ENCODE data around the gene FLNA. TPM values are rescaled to one million over a fixed set of nuclear protein-coding genes. Genes with fewer than 3 reads are reported as not detected.
"Not testable (repeated sequence)": the region's sequence is repeated elsewhere in the genome, so short reads cannot be mapped to it uniquely, and the experiment has no call there.

FLNA gene
- total and polyA plus RNA-seq, 4 experiments from 2014 or later = 87.4 to 871 (median 761) TPM

- peak overlapping the region; percentile 19 to 92 (median 75) for H3K27ac Mint-ChIP-seq
- H3K36me3 ChIP-seq (ENCODE audit: insufficient read depth, low read length) = peaks cover 55% of the 10 kb centered on the region
- H3K9me3 Mint-ChIP-seq = no peaks in the 10 kb centered on the region
- H3K9me3 ChIP-seq (ENCODE audit: control insufficient read depth in 1 of 2, low read length in 2 of 2) = no peaks in the 10 kb centered on the region
- no peaks in the 10 kb centered on the region for H3K27me3 Mint-ChIP-seq
- DNase-seq = peak in 1 of 5 donors; percentile 33
- CTCF ChIA-PET (ENCODE audit: partially characterized antibody) = interaction anchor here (0.9 kb wide), 1 partner anchor 23 kb away, joined by 3 read pairs; no protein-coding TSS in a partner anchor
- no peak overlapping the region for H3K27ac ChIP-seq (ENCODE audit: low read depth, low read length)
- peaks cover 78% of the 10 kb centered on the region for H3K4me1 ChIP-seq (ENCODE audit: insufficient read depth, low read length)
- peak overlapping the region in 5 of 8 donors; percentile 4 to 70 (median 33) for H3K4me3 Mint-ChIP-seq
- peaks cover 22 to 72% (median 41%) of the 10 kb centered on the region in 4 donors for H3K4me1 Mint-ChIP-seq
- H3K36me3 Mint-ChIP-seq = peaks cover 3 to 31% of the 10 kb centered on the region in 2 donors
- H3K4me3 ChIP-seq (ENCODE audit: low read length in 2 of 2) = no peak overlapping the region
- POLR2A ChIA-PET (ENCODE audit: partially characterized antibody) = interaction anchor here (1.0 to 12.9 kb wide), 5 partner anchors 16 to 140 kb away, joined by 3 to 245 read pairs (median 4); partner anchors contain the start of genes EMD and RPL10
- H3K27me3 ChIP-seq (ENCODE audit: insufficient read depth, low read length) = no peaks in the 10 kb centered on the region
- intact Hi-C loops (cut with micrococcal nuclease) = no loop called here
Measured at GRCh38 chrX:154349979-154350378, 24.5 kb downstream of the FLNA start.

GRCh38 chrX:154349359-154349935 is 25.0 kb downstream of the FLNA start:
- peaks cover 3 to 31% of the 10 kb centered on the region in 2 donors for H3K36me3 Mint-ChIP-seq
- H3K4me1 Mint-ChIP-seq = peaks cover 22 to 71% (median 41%) of the 10 kb centered on the region in 4 donors
- peak in 3 of 5 donors; percentile 20 to 42 (median 20) for DNase-seq

GRCh38 chrX:154348646-154349358 is 25.6 kb downstream of the FLNA start:
- peaks cover 43% of the 10 kb centered on the region for H3K36me3 ChIP-seq (ENCODE audit: insufficient read depth, low read length)
- H3K9me3 ChIP-seq (ENCODE audit: control insufficient read depth in 1 of 2, low read length in 2 of 2) = no peaks in the 10 kb centered on the region
- Mint-ChIP-seq H3K4me3 (peak overlapping the region in 4 of 8 donors; percentile 15 to 72 (median 48)), H3K4me1 (peaks cover 17 to 65% (median 41%) of the 10 kb centered on the region in 4 donors), H3K36me3 (peaks cover 3 to 31% of the 10 kb centered on the region in 2 donors), H3K27me3 (no peaks in the 10 kb centered on the region), H3K27ac (peak overlapping the region; percentile 55 to 99 (median 87)), H3K9me3 (no peaks in the 10 kb centered on the region)
- intact Hi-C loops (cut with micrococcal nuclease) = no loop called here
- peak in 3 of 5 donors; percentile 15 to 33 (median 18) for DNase-seq
- H3K27ac ChIP-seq (ENCODE audit: low read depth, low read length) = peak overlapping the region; percentile 21
- POLR2A ChIA-PET (ENCODE audit: partially characterized antibody) = interaction anchor here (0.8 to 12.9 kb wide), 4 partner anchors 17 to 141 kb away, joined by 3 to 245 read pairs (median 6); partner anchors contain the start of gene RPL10
- H3K4me3 ChIP-seq (ENCODE audit: low read length in 2 of 2) = no peak overlapping the region
- peaks cover 66% of the 10 kb centered on the region for H3K4me1 ChIP-seq (ENCODE audit: insufficient read depth, low read length)
- H3K27me3 ChIP-seq (ENCODE audit: insufficient read depth, low read length) = no peaks in the 10 kb centered on the region
- CTCF ChIA-PET (ENCODE audit: partially characterized antibody) = interaction anchor here (0.9 kb wide), 1 partner anchor 24 kb away, joined by 3 read pairs; no protein-coding TSS in a partner anchor

More at GRCh38 chrX:154349359-154349935, 25.0 kb downstream of the FLNA start:
- POLR2A ChIA-PET (ENCODE audit: partially characterized antibody) = interaction anchor here (0.8 to 12.9 kb wide), 4 partner anchors 17 to 140 kb away, joined by 3 to 245 read pairs (median 6); partner anchors contain the start of gene RPL10
- Histone ChIP-seq H3K9me3 (ENCODE audit: control insufficient read depth in 1 of 2, low read length in 2 of 2) (no peaks in the 10 kb centered on the region), H3K4me3 (ENCODE audit: low read length in 2 of 2) (no peak overlapping the region), H3K27ac (ENCODE audit: low read depth, low read length) (peak overlapping the region; percentile 21), H3K27me3 (ENCODE audit: insufficient read depth, low read length) (no peaks in the 10 kb centered on the region), H3K4me1 (ENCODE audit: insufficient read depth, low read length) (peaks cover 72% of the 10 kb centered on the region), H3K36me3 (ENCODE audit: insufficient read depth, low read length) (peaks cover 49% of the 10 kb centered on the region)
- H3K9me3 Mint-ChIP-seq = no peaks in the 10 kb centered on the region
- intact Hi-C loops (cut with micrococcal nuclease) = no loop called here
- CTCF ChIA-PET (ENCODE audit: partially characterized antibody) = interaction anchor here (0.9 kb wide), 1 partner anchor 24 kb away, joined by 3 read pairs; no protein-coding TSS in a partner anchor
- H3K4me3 Mint-ChIP-seq = peak overlapping the region in 5 of 8 donors; percentile 4 to 51 (median 44)
- peak overlapping the region in 6 of 7 donors; percentile 42 to 92 (median 79) for H3K27ac Mint-ChIP-seq
- no peaks in the 10 kb centered on the region for H3K27me3 Mint-ChIP-seq

- H3K27me3 ChIP-seq (ENCODE audit: insufficient read depth, low read length) = no peaks in the 10 kb centered on the region
- no peak overlapping the region for H3K4me3 ChIP-seq (ENCODE audit: low read length in 2 of 2)
- Mint-ChIP-seq H3K4me3 (peak overlapping the region; percentile 6 to 72 (median 45)), H3K27me3 (no peaks in the 10 kb centered on the region), H3K9me3 (no peaks in the 10 kb centered on the region), H3K27ac (peak overlapping the region; percentile 77 to 99 (median 90)), H3K36me3 (peaks cover 3 to 31% of the 10 kb centered on the region in 2 donors), H3K4me1 (peaks cover 15 to 58% (median 37%) of the 10 kb centered on the region in 4 donors)
- H3K4me1 ChIP-seq (ENCODE audit: insufficient read depth, low read length) = peaks cover 59% of the 10 kb centered on the region
- H3K9me3 ChIP-seq (ENCODE audit: control insufficient read depth in 1 of 2, low read length in 2 of 2) = no peaks in the 10 kb centered on the region
- no peak overlapping the region for H3K27ac ChIP-seq (ENCODE audit: low read depth, low read length)
- peaks cover 36% of the 10 kb centered on the region for H3K36me3 ChIP-seq (ENCODE audit: insufficient read depth, low read length)
- ChIA-PET CTCF (ENCODE audit: partially characterized antibody) (no interaction called here), POLR2A (ENCODE audit: partially characterized antibody) (interaction anchor here (0.9 to 12.9 kb wide), 4 partner anchors 18 to 179 kb away, joined by 3 to 245 read pairs (median 5); partner anchors contain the start of gene RPL10)
- intact Hi-C loops (cut with micrococcal nuclease) = no loop called here
- DNase-seq = peak in 3 of 5 donors; percentile 22 to 35 (median 25)
Measured at GRCh38 chrX:154348114-154348531, 26.3 kb downstream of the FLNA start.

- H3K27ac ChIP-seq (ENCODE audit: low read depth, low read length); H3K27me3 ChIP-seq (ENCODE audit: insufficient read depth, low read length); H3K36me3 ChIP-seq (ENCODE audit: insufficient read depth, low read length); intact Hi-C loops (cut with micrococcal nuclease); H3K27me3 Mint-ChIP-seq; H3K27ac Mint-ChIP-seq; DNase-seq; H3K4me3 ChIP-seq (ENCODE audit: low read length in 2 of 2); CTCF ChIA-PET (ENCODE audit: partially characterized antibody); H3K9me3 Mint-ChIP-seq; POLR2A ChIA-PET (ENCODE audit: partially characterized antibody); H3K4me3 Mint-ChIP-seq; H3K9me3 ChIP-seq (ENCODE audit: control insufficient read depth in 1 of 2, low read length in 2 of 2): not testable (repeated sequence)
- peaks cover 14% of the 10 kb centered on the region for H3K4me1 ChIP-seq (ENCODE audit: insufficient read depth, low read length)
- H3K4me1 Mint-ChIP-seq = peaks cover 10 to 15% (median 12%) of the 10 kb centered on the region in 4 donors
- H3K36me3 Mint-ChIP-seq = peaks cover 0 to 11% of the 10 kb centered on the region in 2 donors
Measured at GRCh38 chrX:154343620-154344019, 30.8 kb downstream of the FLNA start.

GRCh38 chrX:154343063-154343462 is 31.4 kb downstream of the FLNA start:
- intact Hi-C loops (cut with micrococcal nuclease); H3K4me1 ChIP-seq (ENCODE audit: insufficient read depth, low read length); H3K4me3 Mint-ChIP-seq; H3K36me3 ChIP-seq (ENCODE audit: insufficient read depth, low read length); H3K27me3 Mint-ChIP-seq; CTCF ChIA-PET (ENCODE audit: partially characterized antibody); POLR2A ChIA-PET (ENCODE audit: partially characterized antibody); H3K9me3 Mint-ChIP-seq; H3K36me3 Mint-ChIP-seq; H3K9me3 ChIP-seq (ENCODE audit: control insufficient read depth in 1 of 2, low read length in 2 of 2); H3K4me3 ChIP-seq (ENCODE audit: low read length in 2 of 2); H3K27ac ChIP-seq (ENCODE audit: low read depth, low read length); H3K27ac Mint-ChIP-seq; H3K27me3 ChIP-seq (ENCODE audit: insufficient read depth, low read length); DNase-seq: not testable (repeated sequence)
- peaks cover 6 to 11% (median 8%) of the 10 kb centered on the region in 4 donors for H3K4me1 Mint-ChIP-seq

Measured in CD4-positive, alpha-beta memory T cell (primary cell).